ENCODE measurements around the gene NPAS2.

Gene NPAS2

DNA sequence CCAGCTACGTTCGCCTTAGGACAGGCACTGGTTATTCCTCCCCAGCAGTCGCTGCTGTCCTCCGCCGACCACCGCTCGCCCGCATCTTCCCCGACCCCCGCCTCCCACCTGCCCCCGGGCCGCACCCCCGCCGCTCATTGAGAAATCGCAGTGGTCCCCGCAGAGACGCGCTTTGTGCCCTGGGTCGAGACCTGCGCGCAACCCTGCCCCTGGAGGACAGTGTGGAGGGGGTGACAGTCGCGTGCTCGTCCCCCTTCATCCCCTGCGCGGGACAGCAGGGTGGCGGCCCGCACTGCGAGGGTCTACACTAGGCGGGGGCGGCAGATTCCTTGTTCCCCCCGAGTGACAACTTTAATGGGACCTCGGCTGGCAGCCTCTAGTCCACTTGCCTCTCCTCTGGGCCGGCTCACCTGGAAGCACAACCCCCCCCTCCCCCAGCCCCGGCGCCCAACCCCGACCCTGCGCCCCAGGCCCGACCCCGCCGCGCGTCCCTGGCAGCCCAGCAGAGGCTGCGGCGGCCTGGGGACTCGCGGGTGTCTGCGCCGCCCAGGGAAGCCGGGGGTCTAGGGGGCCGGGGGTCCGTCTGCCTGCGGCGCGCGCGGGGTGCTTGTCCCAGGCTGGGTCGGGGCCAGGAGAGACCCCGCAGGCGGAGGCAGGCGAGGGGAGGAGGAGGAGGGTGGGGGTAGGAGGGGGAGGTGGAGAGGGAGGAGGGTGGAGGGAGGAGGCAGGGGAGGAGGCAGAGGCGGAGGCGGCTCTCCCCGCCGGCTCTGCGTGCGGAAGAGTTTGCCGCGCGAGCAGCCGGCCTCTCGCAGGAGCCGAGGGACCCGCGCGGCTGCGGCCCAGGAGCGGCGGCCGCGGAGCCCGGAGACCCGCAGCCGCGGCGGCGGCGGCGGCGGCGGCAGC is at the start of gene NPAS2:
TSS of gene NPAS2 (plus strand) at position 770 of the 903 bp plus-strand sequence. CDS start 84,616 bp downstream, outside the sequence.
- peak; percentile 68 for DNase-seq (ENCODE audit: low read depth)

GRCh38 chr2:100771125-100771524 is 48.8 kb upstream of the NPAS2 start:
- DNase-seq (ENCODE audit: low read depth) = no peak

- no peak for DNase-seq (ENCODE audit: low read depth)
Measured at GRCh38 chr2:100773538-100773937, 46.4 kb upstream of the NPAS2 start.

DNA sequence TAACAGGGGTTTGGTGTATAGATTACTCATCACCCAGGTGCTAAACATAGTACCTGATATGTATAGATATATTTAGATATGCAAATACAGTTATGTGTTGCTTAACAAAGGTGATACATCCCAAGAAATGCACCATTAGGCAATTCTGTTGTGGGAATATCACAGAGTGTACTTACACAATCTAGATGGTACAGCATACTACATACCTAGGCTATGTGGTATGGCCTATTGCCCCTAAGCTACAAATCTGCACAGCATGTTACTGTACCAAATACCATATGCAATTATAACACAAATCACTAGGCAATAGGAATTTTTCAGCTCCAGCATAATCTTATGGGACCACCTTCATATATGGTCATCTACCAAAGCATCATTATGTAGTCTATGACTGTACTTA is 43.5 kb upstream of the NPAS2 start:
- DNase-seq (ENCODE audit: low read depth) = peak; percentile 89

DNA sequence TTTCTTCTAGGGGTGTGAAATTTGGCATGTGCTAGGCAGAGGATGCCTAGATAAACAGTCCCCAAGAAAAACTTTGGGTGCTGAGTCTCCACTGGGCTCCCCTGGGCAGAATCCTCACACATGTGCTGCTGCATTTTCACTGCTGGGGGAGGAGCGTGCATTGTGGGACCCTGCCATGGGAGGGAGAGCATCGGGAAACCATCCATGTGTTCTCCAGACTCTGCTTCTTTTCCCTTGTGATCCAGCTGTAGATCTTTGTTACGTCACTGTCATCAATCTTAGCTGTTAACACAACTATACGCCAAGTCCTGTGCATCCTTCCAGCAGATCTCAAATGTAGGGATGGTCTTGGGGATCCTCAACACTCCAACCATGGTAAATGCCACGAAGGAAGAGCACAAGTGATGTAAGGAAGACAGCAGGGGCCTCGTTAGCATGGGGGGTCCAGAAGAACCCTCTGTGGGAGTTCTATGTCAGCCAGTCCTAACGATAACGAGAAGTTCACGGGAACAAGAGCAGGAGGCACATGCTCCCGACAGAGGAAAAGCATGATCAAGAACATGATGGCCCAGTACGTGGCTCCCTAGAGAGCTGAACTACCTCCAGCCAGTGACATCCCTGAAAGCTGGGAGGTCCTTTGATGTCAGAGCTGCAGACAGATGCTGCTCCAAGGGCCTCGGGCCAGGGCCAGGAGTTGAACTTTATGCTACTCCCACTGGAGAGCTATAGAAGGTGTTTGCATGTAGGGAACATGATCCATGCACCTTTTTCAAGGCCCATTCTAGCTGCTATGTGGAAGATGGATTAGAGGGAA is 41.1 kb upstream of the NPAS2 start:
- no peak for DNase-seq (ENCODE audit: low read depth)

DNA sequence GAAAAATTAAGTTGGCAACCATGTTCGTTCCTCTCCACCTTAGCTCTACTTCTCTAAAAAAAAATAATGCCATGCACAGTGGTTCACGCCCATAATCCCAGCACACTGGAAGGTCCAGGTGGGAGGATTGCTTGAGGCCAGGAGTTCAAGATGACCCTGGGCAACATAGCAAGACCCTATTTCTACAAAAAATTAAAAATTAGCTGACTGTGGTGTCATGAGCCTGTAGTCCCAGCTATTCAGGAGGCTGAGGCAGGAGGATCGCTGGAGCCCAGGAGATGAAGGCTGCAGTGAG is 40.1 kb upstream of the NPAS2 start:
- no peak for DNase-seq (ENCODE audit: low read depth)

DNA sequence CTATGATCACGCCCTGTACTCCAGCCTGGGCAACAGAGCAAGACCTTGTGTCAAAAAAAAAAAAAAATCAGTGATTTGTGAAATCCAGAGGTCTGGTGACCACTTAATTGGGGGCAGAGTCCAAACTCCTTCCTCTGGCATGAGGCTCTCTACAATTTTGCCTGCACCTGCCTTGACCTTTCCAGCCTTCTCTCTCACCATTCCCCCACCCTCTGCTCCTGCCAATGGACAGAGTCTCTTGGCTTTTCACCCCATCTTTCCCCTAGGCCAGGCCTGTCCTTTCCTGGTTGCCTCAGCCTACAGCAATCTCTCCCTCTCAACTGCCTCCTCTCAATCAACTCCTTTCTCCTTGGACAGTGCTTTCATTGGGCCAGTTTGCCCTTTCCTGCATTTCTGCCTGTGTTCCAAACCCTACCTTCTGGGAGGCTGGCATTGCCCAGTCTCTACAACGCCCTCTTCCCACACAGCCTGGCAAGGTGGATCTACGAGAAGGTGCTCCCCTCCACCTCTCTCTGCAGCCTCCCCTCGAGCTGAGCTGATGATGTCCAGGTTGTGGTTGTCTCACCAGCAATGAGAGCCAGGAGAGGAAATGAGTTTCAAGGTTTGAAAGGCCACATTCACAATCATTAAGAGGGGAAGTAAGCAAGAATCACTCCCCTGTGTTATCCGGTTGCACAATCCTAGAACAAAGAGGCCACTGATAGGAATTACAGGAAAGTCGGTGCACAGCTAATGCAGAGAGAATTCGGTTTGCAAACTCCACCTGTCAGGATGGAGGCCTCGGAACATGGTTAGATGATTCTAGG is 39.5 kb upstream of the NPAS2 start:
- peak; percentile 96 for DNase-seq (ENCODE audit: low read depth)

DNA sequence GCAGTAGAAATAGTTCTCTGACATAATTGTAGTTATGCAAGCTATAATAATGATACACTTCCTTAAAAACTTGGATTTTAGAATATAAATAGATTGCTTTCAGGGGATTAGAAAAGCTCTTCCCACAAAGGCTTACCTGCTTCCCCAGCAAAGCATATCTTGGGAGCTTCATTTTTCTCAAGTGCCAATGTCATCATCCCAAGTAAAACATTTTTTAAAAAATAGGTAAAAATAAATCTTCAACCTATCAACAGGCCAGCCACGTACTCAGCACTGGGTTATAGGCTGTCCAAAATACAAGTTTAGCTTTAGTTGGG is 39.0 kb upstream of the NPAS2 start:
- DNase-seq (ENCODE audit: low read depth) = no peak

DNA sequence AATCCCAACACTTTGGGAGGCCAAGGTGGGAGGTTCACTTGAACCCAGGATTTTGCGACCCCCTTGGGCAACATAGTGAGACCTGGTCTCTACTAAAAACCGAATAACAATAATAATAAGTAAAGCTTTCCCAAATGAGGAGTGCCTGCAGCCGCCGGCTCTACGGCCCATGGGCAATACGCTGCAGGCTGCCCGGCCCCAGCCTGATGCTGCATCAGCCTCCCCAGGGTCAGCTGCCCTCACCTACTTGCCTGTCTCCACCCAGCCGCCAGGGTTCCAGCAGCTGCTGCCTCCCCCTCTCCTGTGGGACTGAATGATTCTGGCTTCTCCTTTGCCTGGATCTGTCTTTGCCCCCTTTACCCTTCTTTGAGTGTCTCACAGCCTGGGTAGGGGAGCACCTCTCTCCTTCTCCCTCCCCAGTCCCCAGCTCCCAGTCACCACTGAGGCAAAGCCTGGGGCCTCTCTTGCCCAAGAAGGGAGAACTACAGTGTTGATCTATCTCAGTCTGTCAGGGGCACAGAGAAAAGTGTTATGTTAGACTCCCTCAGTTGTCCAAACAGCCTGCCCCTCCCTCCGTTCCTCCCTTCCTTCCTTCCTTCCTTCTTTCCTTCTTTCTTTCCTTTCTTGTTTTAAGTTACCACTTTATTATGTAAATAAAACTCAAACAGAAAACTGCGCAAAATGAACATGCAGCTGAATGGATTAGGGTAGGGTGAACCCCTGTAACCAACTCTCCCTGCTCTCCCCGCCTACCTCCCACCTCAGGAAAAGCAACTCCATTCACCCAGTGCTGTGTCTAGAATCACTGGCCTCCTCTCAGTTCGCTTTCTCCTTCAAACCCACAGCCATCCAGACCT is 38.2 kb upstream of the NPAS2 start:
- no peak for DNase-seq (ENCODE audit: low read depth)

DNA sequence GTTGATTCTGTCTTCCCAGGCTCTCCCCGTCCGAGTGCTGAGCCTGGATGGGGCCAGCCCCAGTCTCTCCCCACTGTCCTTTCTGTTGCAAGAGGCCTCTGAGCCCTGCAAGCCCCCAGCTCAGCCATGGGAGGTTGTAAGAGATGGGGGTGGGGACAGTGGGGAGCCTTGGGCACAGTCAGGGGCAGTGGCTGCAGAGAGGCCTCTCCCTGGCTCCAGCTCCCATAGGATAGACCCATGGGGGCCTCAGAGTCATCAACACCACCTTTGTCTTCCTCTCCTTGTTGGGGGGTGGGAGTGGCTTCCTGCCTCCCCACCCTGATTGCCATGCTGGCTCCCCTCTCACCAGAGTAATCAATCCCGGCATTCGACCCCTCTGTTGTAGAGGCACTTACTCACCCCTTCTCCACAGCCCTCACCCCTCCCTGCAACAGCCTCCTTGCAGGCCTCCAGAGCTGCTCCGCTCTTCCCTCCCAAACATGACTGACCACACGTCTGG is 37.5 kb upstream of the NPAS2 start:
- no peak for DNase-seq (ENCODE audit: low read depth)

GRCh38 chr2:100783987-100784386 is 36.0 kb upstream of the NPAS2 start:
- DNase-seq (ENCODE audit: low read depth) = no peak

DNA sequence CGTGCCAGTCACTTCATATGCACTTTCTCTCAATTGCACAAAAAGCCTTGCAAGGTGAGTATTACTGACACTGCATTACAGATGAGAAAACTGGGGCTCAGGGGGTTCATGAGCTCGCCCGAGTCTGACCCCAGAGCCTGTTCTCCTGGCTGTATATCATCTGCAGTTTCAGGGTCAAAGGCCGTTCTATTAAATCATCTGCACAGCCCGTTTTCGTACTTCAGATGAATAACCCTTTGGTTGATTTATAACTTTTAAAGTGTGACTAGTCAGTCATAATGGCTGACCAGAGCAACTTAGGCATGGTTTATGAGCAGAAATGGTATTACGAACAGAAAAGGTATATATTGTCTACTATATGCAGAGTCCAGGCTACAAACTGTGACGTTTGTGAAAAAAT is 35.3 kb upstream of the NPAS2 start:
- DNase-seq (ENCODE audit: low read depth) = no peak

DNA sequence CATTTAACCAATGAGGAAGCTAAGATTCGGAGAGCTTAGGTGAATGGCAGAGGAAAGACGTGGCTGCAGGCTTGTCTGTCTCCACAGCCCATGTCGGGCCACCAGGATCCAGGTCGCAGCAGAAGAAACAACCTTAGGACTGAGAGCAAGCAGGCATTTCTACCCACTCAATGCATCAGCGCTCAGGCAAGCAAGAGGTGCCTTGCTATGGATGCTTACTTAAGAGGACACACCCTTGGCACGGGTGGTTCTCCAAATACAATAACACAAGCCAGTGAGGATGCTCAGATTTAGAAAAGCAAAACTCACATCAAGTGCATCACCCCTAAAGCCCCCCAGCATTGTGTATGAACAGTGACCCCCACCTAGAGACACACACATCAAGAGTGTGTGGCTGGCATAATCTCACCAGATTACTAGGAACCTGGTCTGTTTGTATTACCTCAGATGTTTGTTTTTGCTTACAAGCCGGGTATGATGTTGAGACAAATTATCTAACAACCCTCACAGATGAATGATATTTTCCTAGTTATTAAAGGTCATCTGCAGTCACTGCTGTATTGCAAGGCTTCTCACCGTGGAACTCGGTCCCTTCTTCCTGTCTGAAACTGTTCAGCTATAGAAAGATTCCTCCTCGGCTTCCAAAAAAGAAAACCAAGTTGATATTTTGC is 34.2 kb upstream of the NPAS2 start:
- no peak for DNase-seq (ENCODE audit: low read depth)

DNA sequence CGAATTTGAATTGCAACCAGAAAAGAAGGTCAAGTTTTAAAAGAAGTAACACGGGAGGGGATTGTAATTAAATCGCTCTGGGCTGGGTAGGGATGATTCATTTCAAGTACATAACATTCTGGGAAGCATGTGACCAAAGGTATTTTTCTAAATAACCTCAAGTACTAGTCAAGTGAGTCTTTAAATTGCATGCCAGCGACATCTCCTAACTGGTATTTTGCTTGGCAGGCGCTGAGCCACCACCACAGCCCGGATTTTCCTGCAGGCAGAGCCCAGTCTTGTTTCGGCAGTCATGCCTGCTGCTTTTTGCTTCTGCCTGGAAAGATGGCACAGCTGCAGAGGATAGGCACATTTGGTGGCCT is 33.7 kb upstream of the NPAS2 start:
- DNase-seq (ENCODE audit: low read depth) = peak; percentile 85

DNA sequence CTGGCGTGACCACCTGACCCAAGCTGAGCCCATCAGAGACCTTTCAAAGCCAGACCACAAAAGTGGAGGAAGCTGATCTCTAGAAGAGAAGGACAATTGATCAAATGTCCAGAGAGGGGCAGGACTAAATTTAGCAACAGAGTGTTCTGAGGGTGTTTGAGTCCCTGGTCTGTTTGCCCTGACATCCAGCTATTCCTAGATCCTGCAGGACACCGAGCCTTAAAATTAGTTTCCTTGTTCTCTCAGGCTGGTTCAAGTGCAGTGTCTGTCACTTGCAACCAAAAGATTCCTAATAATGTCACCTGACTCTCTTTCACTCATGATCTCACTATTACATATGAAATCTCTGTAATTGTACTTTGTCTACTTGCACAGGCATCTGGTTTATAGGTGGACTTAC is 33.0 kb upstream of the NPAS2 start:
- no peak for DNase-seq (ENCODE audit: low read depth)

- no peak for DNase-seq (ENCODE audit: low read depth)
Measured at GRCh38 chr2:100789361-100789760, 30.6 kb upstream of the NPAS2 start.

- DNase-seq (ENCODE audit: low read depth) = no peak
Measured at GRCh38 chr2:100791294-100791935, 28.5 kb upstream of the NPAS2 start.

GRCh38 chr2:100791936-100792308 is 28.0 kb upstream of the NPAS2 start:
- no peak for DNase-seq (ENCODE audit: low read depth)

DNA sequence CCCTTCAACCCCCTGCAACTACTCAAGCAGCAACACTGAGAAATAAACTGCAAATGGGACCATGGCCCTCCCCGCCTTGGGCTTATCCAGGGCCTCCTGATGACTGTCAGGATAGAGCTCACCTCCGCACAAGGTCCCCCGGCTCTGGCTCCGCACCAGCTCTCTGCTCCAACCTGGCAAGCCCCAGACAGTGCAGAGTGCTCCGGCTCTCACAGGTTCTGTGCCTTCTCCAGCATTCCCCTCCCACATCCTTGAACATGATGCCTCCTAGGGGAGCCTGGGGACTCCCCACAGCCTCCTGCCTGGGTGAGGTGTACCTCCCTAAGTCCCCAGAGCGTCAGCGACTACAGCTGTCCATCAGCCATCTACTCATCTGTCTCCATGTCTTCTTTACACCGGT is 26.7 kb upstream of the NPAS2 start:
- no peak for DNase-seq (ENCODE audit: low read depth)

- no peak for DNase-seq (ENCODE audit: low read depth)
Measured at GRCh38 chr2:100793982-100794381, 26.0 kb upstream of the NPAS2 start.

All from amniotic epithelial cell (primary cell).